NCI-H128 (cell line): ENCODE data around the gene OR5M8.

Experiments
- DNase-seq: peaks from one replicate; lab custom pipeline; 2025; ENCODE audit not compliant: unreplicated experiment; lab: John Stamatoyannopoulos, UW

OR5M8 gene

DNA sequence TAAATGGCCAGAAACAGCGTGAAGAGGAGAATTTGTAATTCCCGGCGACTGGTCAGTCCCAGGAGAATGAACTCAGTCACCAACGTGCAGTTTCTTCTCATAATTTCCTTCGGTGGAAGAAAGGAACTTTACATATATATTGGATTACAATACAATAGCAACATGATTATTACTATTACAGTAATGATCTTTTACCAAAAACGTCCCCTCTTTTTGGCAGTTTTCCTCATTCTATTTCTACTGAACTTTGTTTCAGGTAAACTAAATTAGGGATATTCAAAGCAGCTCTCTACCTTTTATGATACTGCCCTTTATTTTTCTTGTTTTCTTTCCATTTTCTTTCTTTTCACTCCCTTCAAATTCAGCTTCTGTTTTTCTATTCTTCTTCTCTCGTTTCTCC lies at the start of gene OR5M8:
Gene OR5M8, minus strand, starts transcription at position 101 of the 400 bp plus-strand sequence. Its CDS starts 0 bp downstream, at position 101.
- no peak for DNase-seq

GRCh38 chr11:56533054-56533740 lies 42.0 kb upstream of the OR5M8 start:
- no peak for DNase-seq

- no peak for DNase-seq
These were observed 40.7 kb upstream of the OR5M8 start for GRCh38 chr11:56531856-56532255.

DNA sequence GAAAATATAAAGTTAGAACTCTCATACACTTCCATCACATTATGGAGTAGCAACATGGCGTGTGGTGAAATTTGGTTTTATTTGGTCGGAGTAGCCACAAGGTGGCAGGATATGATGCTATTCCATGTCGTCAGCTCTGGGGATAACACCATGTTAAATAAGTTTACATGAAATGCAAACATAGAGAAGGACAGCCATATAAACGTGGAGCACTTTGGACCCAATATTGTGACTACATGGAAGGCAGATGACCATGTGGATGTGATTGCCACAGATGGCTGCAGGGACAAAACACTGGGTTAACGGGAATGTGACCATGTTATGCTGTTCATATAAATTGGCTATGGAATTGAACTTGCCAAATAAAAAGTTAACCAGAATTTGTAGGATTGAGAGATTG lies 30.8 kb upstream of the OR5M8 start:
- no peak for DNase-seq

DNA sequence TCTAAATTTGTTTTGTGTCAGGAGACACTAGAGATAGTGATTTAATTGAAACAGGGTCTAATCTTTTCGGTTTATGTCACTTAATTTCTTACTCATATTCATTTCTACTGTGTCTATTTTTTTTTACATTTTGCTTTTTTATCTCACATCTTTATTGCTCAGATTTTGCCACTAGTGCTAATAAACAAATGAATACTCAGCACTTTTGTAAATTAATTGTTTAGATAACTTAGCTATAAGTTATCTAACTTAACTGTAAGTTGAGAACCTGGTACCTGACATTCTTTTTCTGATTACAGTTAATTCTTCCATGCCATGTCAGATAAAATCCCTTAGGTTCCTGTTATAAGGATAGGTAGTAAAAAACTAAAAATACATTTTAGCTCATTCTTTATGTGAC lies 22.1 kb upstream of the OR5M8 start:
- no peak for DNase-seq

DNA sequence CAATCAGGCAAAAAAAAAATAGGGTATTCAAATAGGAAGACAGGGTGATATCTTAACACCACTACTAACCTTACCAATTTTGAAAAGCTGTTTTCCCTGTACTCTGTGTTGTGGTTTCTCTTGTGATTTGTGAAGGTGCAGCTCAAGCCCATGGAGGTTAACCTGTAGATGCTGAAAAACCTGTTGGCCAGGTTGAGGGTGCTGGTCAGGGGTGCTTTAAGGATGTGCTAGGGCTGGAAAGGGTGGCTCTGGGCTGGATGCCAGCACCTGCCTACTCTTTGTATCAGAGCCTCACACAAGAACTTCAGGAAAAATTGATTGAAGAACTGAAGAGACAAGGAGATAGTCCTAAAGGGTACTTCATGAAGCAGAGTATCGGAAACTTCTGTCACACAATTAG lies 18.3 kb upstream of the OR5M8 start:
- no peak for DNase-seq

DNA sequence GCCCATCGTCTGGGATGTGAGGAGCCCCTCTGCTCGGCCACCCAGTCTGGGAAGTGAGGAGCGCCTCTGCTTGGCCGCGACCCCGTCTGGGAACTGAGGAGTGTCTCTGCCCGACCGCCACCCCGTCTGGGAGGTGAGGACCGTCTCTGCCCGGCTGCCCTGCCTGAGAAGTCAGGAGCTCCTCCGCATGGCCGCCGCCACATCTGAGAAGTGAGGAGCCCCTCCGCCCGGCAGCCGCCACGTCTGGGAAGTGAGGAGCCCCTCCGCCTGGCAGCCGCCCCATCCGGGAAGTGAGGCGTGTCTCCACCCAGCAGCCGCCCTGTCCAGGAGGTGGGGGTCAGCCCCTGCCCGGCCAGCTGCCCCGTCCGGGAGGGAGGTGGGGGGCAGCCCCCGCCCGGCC lies 5.8 kb upstream of the OR5M8 start:
- DNase-seq: no peak

- no peak for DNase-seq
These were observed 3.9 kb upstream of the OR5M8 start for GRCh38 chr11:56495117-56495516.

DNA sequence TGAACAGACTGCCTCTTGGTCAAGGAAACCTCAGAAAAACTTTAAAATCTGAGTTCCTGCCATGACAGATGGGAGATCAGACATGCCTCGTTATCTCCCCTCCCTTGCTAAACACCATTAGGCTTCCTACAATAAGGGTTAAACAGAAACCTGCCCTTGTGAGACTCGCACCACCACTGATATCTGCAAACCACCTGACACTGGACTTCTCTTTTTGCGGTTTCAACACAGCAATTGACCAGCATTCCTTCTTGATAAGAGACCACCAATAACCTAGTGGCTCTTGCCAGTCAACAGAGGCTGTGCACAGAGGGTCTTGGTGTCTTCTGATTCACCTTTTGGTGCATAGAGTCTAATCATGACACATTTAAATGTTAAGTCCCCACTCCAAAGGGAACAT lies 4.4 kb downstream of the OR5M8 start:
- no peak for DNase-seq

GRCh38 chr11:56474729-56475235 lies 16.4 kb downstream of the OR5M8 start:
- DNase-seq: no peak

GRCh38 chr11:56473252-56473651 lies 17.9 kb downstream of the OR5M8 start, which contains the start of gene OR5M3:
Gene OR5M3 (minus strand): TSS chr11:56473352. CDS start chr11:56470497, 2,855 bp downstream.
- no peak for DNase-seq

DNA sequence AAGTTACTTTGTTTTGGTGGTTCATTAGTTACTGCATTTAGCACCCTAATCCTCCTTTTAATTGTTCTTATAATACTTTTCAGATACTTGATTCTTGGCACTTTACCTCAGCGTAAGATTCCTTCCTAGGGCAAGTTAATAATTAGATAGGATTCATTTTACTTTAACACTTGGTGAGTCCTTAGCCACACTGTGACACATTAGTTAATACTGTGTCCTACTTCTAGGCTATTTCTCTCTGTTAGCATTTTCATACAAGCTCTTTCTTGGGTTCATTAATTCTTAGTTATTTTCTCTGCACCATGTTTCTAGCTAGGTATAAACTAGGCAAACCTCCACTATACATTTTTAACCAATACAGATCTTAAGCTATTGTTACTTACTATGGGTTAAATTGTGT lies 34.1 kb downstream of the OR5M8 start:
- DNase-seq: no peak

DNA sequence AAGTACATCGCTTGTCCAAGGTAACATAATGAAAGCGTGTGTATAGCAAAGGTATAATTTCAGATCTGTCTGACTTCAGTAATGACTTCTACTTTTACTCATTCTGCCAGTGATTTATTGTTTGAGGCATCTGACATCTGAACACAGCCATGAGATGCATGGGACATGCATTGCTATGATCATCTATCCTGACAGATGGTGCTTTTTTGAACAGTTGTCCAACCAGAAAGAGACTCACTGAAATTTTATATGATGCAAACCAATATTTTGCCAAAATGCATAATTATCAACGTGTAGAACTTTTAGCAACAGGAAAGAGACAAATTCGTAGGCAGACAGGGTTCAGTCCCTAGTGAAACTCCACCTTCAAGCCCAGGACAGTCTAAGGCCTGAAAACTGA lies 37.6 kb downstream of the OR5M8 start:
- DNase-seq: no peak
